Naive B cell (primary cell): ENCODE measurements around the gene SLC15A4. TPM values are rescaled to one million over a fixed set of nuclear protein-coding genes. Genes with fewer than 3 reads are reported as not detected.

Source experiments
- ATAC-seq, 2 donors: fragments of 150-1000 bp; cut with Tn5 transposase; 2 replicates each; pipeline ENCODE4 v1.10.0; 2021; ENCODE audit warnings: low read depth in 2 of 2, mild to moderate bottlenecking in 2 of 2, moderate library complexity in 2 of 2
- DNase-seq: peaks from one replicate; pipeline ENCODE4 v3.0.0; 2022
- H3K27ac Mint-ChIP-seq, 6 donors: one replicate each; pipeline ENCODE4 v1.8.0; 2020 to 2022; ENCODE audit warnings: mild to moderate bottlenecking in 6 of 6, mixed read lengths in 6 of 6, moderate library complexity in 5 of 6, inconsistent platforms in 2 of 6
- H3K27me3 Mint-ChIP-seq, 3 donors: one replicate each; pipeline ENCODE4 v1.8.0; 2021 to 2022; ENCODE audit warnings: mixed read lengths in 3 of 3, mild to moderate bottlenecking in 1 of 3
- H3K36me3 Mint-ChIP-seq, 2 donors: one replicate each; pipeline ENCODE4 v1.8.0; 2020 to 2022; ENCODE audit warnings: mixed read lengths in 2 of 2, inconsistent platforms in 1 of 2, mild to moderate bottlenecking in 1 of 2
- H3K4me1 Mint-ChIP-seq, 3 donors: one replicate each; pipeline ENCODE4 v1.8.0; 2020 to 2022; ENCODE audit warnings: mixed read lengths in 3 of 3, inconsistent platforms in 1 of 3, mild to moderate bottlenecking in 1 of 3, moderate library complexity in 1 of 3
- H3K4me3 Mint-ChIP-seq, 8 donors: one replicate each; pipeline ENCODE4 v1.8.0; 2020 to 2022; ENCODE audit warnings: mild to moderate bottlenecking in 8 of 8, mixed read lengths in 8 of 8, moderate library complexity in 8 of 8, inconsistent platforms in 2 of 8
- H3K9me3 Mint-ChIP-seq, 7 donors: one replicate each; pipeline ENCODE4 v1.8.0; 2020 to 2022; ENCODE audit warnings: mixed read lengths in 7 of 7, mild to moderate bottlenecking in 5 of 7, inconsistent platforms in 2 of 7, moderate library complexity in 1 of 7
- polyA plus RNA-seq, 6 donors: library from polyadenylated mRNA; unstranded; fragments of 300-500 nt; fragmentation: Illumina TruSeq; gene quantifications; one replicate each; pipeline ENCODE4 v1.2.3, GENCODE V29; 2021; ENCODE audit warnings: low read depth in 6 of 6

Gene SLC15A4
- polyA plus RNA-seq, 6 donors from 2014 or later, result 4.5 to 34.3 (median 13.8) TPM

GRCh38 chr12:128743916-128744315 lies 79.8 kb downstream of the SLC15A4 start:
- no peak for ATAC-seq
- DNase-seq, result no peak
- Mint-ChIP-seq H3K9me3 (peaks cover 7 to 10% (median 9%) of the 10 kb centered on the region in 7 donors), H3K27me3 (peaks cover 20 to 47% (median 43%) of the 10 kb centered on the region in 3 donors), H3K4me1 (peaks cover 0 to 3% (median 0%) of the 10 kb centered on the region in 3 donors), H3K4me3 (peak overlapping the region in 1 of 8 donors; percentile 13), H3K36me3 (peaks cover 0 to 8% of the 10 kb centered on the region in 2 donors), H3K27ac (peak overlapping the region in 1 of 6 donors; percentile 15)

Other genes starting within 250 kb of the SLC15A4 start
- gene GLT1D1, start 29.5 kb upstream of the SLC15A4 start, polyA plus RNA-seq, result under 1 TPM in 4 of 6 donors, not detected in 2; 0.13 to 0.52 (median 0.33) TPM